KOPT-K1 (cell line): ENCODE results near the gene PMPCA.

Source experiments
- H3K27ac ChIP-seq: fragments of 200-600 bp; sonication (generic); 2 replicates; pipeline ENCODE4 v1.5.1; 2016; ENCODE audit warnings: antibody characterized with exemption, mild to moderate bottlenecking, low read depth, low read length; ENCODE audit not compliant: poor library complexity, severe bottlenecking
- H3K36me3 ChIP-seq: fragments of 200-600 bp; sonication (generic); 2 replicates; pipeline ENCODE4 v1.5.1; 2017; ENCODE audit warnings: antibody characterized with exemption, mild to moderate bottlenecking, low read length, moderate library complexity; ENCODE audit not compliant: insufficient read depth
- H3K9me3 ChIP-seq: fragments of 200-600 bp; sonication (generic); 2 replicates; pipeline ENCODE4 v1.5.1; 2017; ENCODE audit warnings: antibody characterized with exemption, low read length, mild to moderate bottlenecking; ENCODE audit not compliant: insufficient read depth, poor library complexity, severe bottlenecking

Gene PMPCA

DNA sequence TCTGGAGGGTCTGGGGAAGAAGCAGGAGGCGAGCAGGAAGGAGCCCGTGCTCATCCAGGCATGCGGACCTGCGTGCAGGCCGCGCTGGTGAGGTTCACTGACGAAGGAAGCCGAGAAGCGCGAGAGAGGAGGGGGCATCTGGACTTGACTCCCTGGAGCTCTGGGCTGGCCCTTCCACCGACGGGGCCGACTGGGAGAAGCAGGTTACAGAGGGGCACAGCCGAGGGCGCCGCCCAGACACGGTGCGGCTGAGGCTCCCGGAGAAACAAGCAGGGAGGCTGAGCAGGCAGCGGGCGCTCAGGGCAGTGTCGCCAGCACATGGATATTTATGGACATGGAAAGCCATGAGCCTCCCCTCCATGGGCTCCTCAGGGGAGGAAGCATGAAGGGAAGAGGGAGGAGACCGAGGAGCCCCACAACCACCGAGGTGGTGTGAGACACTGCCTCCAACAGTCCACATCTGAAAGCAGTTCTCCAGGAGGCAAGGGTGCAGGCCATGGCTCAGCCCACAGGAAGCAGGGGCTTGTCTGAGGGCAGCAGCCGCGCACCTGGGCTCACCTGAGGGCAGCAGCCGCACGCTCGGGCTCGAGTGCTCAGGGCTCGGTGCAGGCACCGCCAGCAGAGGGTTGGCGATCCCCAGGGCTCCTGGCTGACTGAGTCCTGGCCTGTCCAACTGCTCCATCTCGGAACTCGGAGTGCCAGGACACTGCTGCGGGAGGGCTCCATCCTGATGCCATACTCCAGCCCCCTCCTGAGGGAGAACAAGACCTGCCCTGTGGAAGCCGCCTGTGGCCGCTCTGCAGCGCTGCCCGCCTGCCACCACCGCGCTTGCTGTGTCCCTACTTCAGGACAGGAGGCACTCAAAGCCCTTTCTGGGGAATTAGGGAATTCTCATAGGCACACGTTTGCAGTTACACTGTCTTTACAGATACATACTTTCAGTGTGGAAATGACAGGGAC lies 44.9 kb downstream of the PMPCA start:
- no peak overlapping the region for H3K27ac ChIP-seq
- no peaks in the 10 kb centered on the region for H3K9me3 ChIP-seq
- peaks cover 90% of the 10 kb centered on the region for H3K36me3 ChIP-seq

GRCh38 chr9:136456258-136456657 lies 45.8 kb downstream of the PMPCA start:
- H3K9me3 ChIP-seq = no peaks in the 10 kb centered on the region
- peaks cover 89% of the 10 kb centered on the region for H3K36me3 ChIP-seq
- no peak overlapping the region for H3K27ac ChIP-seq

DNA sequence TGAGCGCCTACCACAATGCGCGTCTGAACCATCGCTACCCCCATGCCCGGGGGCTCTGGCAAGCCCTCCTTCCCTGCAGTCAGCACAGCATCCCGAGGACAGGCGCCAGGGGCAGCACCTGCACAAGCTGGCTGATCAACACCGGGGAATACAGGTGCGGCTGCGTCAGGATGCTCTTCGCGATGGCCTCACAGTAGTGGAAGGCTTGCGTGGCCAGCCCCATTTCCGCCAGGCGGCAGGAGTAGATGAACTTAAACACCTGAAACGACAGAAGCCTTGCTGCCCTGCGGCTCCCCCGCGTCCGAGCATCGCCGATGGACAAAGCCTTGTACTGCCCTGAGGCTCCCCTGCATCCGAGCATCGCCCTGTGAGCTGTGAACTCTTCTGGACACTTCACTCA lies 46.9 kb downstream of the PMPCA start:
- no peaks in the 10 kb centered on the region for H3K9me3 ChIP-seq
- H3K27ac ChIP-seq = no peak overlapping the region
- peaks cover 90% of the 10 kb centered on the region for H3K36me3 ChIP-seq

DNA sequence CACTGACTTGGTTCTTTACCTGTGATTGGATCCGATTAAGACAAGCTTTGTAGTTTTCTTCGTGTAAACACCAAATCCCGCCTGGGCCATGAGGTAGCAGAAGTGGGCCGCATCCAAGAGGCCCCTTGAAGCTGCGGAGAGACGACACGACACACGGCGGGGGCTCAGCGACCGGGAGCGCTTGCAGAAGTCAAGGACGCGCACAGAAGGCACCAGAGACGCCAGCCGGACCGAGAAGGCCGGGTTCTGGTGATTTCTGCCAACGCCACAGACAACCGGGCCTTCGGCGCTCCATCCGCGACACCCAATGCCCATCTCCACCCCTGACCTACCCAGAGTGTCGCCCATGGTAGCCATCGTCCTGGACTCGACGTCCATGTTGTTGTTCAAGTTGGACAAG lies 49.0 kb downstream of the PMPCA start:
- Histone ChIP-seq H3K27ac (no peak overlapping the region), H3K36me3 (peaks cover 96% of the 10 kb centered on the region)

GRCh38 chr9:136460772-136461325 lies 50.4 kb downstream of the PMPCA start:
- Histone ChIP-seq H3K36me3 (peaks cover 96% of the 10 kb centered on the region), H3K27ac (no peak overlapping the region), H3K9me3 (no peaks in the 10 kb centered on the region)

More for the DNA sequence above, 49.0 kb downstream of the PMPCA start:
- H3K9me3 ChIP-seq = no peaks in the 10 kb centered on the region

DNA sequence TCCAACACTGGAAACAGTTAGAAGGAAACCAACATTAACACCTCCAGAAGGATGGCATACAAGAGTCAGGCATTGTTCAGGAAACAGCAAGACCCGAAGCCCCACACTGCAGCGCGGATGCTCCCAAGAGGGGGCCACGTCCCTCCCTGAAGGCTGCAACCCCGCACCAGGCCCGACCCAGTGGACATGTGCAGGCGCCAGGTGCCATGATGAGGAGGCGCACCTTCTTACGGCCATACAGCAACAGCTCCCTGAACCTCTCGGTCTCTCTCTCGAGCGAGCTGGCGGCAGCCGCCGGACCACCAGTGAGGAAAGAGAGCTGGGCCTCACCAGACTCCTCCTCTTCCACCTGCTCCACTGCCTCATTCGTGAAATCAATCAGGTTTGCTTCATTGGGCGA lies 52.2 kb downstream of the PMPCA start:
- peaks cover 96% of the 10 kb centered on the region for H3K36me3 ChIP-seq
- no peaks in the 10 kb centered on the region for H3K9me3 ChIP-seq
- no peak overlapping the region for H3K27ac ChIP-seq

DNA sequence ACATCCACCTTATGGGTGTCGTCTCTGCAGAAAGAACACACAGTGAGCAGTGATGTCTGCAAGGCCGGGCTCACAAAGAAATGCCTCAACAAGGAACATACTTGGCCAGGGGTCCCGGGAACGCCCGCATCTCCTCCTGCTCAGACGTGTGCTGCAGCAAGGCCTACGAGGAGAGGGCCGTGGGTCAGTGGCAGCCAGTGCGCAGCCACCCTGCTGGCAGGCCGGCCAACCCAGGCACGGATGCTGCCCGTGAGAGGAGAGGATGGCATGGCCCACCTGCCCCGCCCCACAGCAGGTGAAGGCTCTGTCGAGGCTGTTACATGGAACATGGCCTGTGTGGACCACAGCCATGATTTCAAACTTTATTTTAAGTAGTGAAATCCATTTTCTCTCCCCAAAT lies 53.1 kb downstream of the PMPCA start:
- no peaks in the 10 kb centered on the region for H3K9me3 ChIP-seq
- no peak overlapping the region for H3K27ac ChIP-seq
- H3K36me3 ChIP-seq = peaks cover 96% of the 10 kb centered on the region

DNA sequence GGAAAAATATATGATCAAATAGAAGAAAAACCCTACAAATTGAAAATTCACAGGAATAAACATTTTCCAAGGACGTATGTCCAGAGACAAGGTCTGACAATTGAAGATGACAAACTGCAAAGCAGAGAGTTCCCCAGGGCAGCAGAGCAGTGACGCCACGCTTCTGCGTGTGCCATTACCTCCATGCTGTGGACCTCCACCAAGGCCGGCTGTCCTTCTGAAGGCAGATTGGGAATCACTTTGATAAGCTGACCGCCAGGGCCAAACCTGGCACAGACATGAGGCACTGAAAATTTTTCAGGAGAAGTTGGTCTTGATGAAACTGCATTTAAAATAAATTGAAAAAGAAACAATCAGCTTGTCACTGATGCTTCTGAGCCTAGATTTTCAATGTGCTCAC lies 53.8 kb downstream of the PMPCA start:
- Histone ChIP-seq H3K36me3 (peaks cover 96% of the 10 kb centered on the region), H3K9me3 (no peaks in the 10 kb centered on the region), H3K27ac (no peak overlapping the region)

DNA sequence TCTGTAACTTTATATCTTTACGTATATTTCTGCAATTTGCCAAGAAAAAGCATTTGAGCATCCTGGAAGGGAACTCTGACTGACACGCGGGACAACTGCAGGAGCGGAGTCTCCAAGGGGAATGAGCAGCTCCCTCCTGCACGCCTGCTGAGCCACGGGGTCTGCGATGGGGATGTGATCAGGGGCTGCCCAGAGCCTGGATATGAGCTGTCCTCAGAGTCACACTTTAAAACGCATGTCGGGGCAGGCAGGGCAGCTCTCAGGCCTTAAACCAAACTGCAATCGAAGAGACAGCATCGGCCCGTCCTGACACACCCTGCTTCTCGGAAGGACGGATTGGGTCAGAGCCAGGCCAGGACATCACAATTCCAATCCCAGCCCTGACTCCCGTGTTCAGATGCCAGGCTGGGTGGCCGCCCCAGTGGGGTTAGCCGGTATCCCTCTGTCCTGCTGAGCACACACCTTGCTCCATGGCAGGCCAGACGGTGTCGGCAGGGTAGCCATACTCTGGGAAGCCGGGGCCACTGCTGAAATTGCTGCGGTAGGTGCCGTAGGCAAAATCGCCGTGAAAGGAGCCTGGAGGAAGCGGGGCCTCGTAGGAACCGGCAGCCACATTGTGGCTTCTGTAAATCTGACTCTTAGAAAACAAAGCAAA lies 55.2 kb downstream of the PMPCA start:
- no peak overlapping the region for H3K27ac ChIP-seq
- H3K36me3 ChIP-seq = peaks cover 98% of the 10 kb centered on the region
- no peaks in the 10 kb centered on the region for H3K9me3 ChIP-seq

GRCh38 chr9:136466155-136466541 lies 55.7 kb downstream of the PMPCA start:
- Histone ChIP-seq H3K9me3 (no peaks in the 10 kb centered on the region), H3K36me3 (peaks cover 98% of the 10 kb centered on the region), H3K27ac (no peak overlapping the region)

DNA sequence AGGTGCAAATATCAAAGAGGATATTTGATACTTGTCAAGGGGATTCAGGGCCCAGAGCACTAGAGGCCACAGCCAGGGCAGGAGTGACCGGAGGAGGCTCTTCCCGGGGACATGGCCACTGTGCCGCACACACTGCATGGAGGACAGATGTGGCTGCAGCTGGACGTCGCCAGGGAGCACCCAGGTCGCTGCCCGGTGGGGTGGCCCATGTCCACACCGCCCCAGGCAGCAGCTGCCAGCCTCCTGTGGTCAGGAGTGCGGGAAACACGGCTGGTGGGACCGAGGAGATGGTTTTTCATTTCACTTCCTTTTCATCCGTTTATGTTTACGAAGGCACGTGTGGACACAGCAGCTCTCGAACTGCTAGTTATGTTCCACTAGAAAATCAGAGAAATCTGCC lies 57.3 kb downstream of the PMPCA start:
- Histone ChIP-seq H3K36me3 (peaks cover 99% of the 10 kb centered on the region), H3K27ac (no peak overlapping the region), H3K9me3 (no peaks in the 10 kb centered on the region)

DNA sequence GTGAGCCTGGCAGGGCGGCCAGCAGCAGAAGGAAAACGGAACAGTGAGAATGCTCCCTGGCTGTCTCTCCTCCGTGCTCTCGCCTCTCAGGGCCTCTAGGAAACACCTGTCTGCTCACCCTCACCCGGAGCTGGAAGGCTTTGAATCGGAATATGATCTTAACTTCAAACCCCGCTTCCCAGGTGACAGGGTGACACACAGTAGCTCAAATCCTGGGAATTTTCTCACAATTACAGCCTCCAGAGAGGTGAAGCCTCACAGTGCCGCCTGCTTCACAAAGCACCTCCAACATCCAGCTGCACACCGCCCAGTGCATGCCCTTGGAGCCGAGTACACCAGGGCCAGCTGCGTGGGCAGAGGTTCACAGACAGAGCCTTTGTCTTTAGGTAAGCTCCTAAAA lies 59.9 kb downstream of the PMPCA start:
- H3K27ac ChIP-seq = no peak overlapping the region
- no peaks in the 10 kb centered on the region for H3K9me3 ChIP-seq
- H3K36me3 ChIP-seq = peaks cover 99% of the 10 kb centered on the region

- peaks cover 99% of the 10 kb centered on the region for H3K36me3 ChIP-seq
- H3K9me3 ChIP-seq = no peaks in the 10 kb centered on the region
- no peak overlapping the region for H3K27ac ChIP-seq
These were observed 60.5 kb downstream of the PMPCA start for GRCh38 chr9:136470792-136471469.

- Histone ChIP-seq H3K36me3 (peaks cover 99% of the 10 kb centered on the region), H3K27ac (no peak overlapping the region)
These were observed 61.5 kb downstream of the PMPCA start for GRCh38 chr9:136471802-136472487.

More at GRCh38 chr9:136471802-136472487, 61.5 kb downstream of the PMPCA start:
- H3K9me3 ChIP-seq = no peaks in the 10 kb centered on the region
